GM15510 (cell line): ENCODE measurements around the gene DHTKD1.

ENCODE experiments used
- POLR2A ChIP-seq: IDR thresholded peaks from 3 replicates; pipeline ENCODE4 v1.6.1; 2011; ENCODE audit warnings: borderline replicate concordance; ENCODE audit not compliant: insufficient read length; ENCODE audit errors: extremely low read depth

Gene DHTKD1

GRCh38 chr10:12162927-12163326, 94.2 kb downstream of the DHTKD1 start:
- no peak for TF ChIP-seq POLR2A

GRCh38 chr10:12164085-12164484, 95.3 kb downstream of the DHTKD1 start:
- TF ChIP-seq POLR2A: no peak

DNA sequence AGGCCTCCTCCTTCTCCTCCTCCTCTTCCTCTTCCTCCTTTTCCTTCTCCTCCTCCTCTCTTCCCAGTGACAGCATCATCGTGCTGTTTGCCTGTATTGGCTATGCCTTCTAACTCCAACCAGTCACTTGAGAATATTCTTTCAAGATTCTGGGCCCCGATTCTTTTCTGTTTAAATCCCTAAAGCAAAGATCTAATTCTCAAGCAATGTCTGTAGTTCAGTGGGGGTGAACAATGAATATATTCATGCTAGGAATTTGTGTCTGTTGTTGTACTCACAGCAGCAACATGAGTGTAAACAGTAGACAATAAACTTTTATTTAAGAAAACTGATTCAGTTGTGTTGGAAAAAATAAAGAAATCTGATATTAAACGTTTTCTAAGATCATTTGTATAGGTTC, 96.3 kb downstream of the DHTKD1 start:
- no peak for TF ChIP-seq POLR2A

DNA sequence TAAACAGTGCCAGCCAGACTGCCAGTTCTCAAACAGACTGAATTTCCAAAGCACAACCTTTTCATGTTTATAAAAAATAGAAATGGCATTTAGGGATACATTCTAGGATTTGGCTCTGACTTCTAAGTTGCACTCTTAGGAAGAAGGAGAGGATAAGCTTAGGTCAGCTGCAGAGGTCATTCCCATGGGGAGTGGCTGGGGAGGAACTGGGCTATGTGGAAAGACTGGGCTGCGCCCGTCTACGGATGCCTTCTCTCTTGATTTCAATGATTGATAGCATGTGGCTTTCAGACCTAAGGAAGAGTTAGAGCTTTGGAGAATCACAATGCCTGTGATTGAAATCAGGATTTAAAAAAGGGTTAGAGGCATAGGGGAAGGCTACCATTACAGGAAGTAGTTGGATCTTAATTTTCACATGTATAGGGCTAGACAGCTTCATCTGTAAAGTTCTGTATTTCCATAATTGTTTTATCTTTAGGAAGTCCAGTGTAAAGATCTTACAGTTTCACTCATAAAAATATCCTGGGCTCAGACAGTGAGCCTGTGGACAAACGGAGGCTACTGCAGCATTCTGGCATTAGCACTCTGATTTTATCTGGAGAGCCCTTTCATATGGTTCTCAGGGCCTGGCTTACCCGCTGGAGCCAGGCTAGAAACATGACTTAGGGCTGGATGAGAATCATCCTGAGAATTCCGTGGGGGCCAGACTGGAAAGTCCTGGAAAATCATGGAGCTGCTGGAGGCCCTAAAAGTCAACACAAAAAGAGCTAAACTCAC, 97.4 kb downstream of the DHTKD1 start:
- no peak for TF ChIP-seq POLR2A
